Endothelial cell of umbilical vein (primary cell): ENCODE measurements around the gene KRTAP5-1. TPM values are rescaled to one million over a fixed set of nuclear protein-coding genes. Genes with fewer than 3 reads are reported as not detected.

Source experiments
- BruUV-seq: library from RNA; stranded (reverse); fragments of 400-500 nt; replicated peaks from 2 replicates; lab custom pipeline; 2021; lab: Mats Ljungman, UMichigan
- CTCF ChIA-PET: fragments of 300-600, 350-600 bp; sonication (Branson Sonifier 250); formaldehyde crosslinking; loops from one replicate; lab custom pipeline; 2021; ENCODE audit warnings: antibody characterized with exemption, inconsistent platforms; lab: Charles Lee
- POLR2A ChIA-PET: fragments of 300-600, 350-600 bp; sonication (Branson Sonifier 250); formaldehyde crosslinking; loops from one replicate; lab custom pipeline; 2021; ENCODE audit warnings: antibody characterized with exemption, inconsistent platforms; lab: Charles Lee
- DNase-seq: peaks from one replicate; pipeline ENCODE4 v3.0.0-alpha.2; 2011; ENCODE audit warnings: low read depth, low spot score
- FAIRE-seq: peaks from 2 replicates; lab custom pipeline; 2011; peaks lifted over from hg19 to GRCh38; lab: Jason Lieb, UNC
- H2AFZ ChIP-seq: 2 replicates; pipeline ENCODE4 v1.6.0; 2012; ENCODE audit warnings: low read depth, low read length, control low read depth, inconsistent platforms
- H3K27ac ChIP-seq: 2 replicates; pipeline ENCODE4 v1.5.1; 2011; ENCODE audit warnings: low read depth, mild to moderate bottlenecking, control low read depth, low read length, moderate library complexity; ENCODE audit not compliant: insufficient read depth
- H3K27me3 ChIP-seq, 2 experiments: 2 replicates each; pipeline versions ENCODE4 v1.6.0 to v1.6.1; 2011; ENCODE audit warnings: low read length in 2 of 2, mixed read lengths in 1 of 2; ENCODE audit not compliant: control insufficient read depth in 2 of 2, insufficient read depth in 2 of 2
- H3K36me3 ChIP-seq, 2 experiments: 2 replicates in 1 of 2; 3 replicates in 1 of 2; pipeline ENCODE4 v1.5.1; 2011; ENCODE audit warnings: low read length in 2 of 2, mild to moderate bottlenecking in 1 of 2, moderate library complexity in 1 of 2; ENCODE audit not compliant: control insufficient read depth in 2 of 2, insufficient read depth in 2 of 2; ENCODE audit errors: extremely low read depth in 1 of 2
- H3K4me1 ChIP-seq: 3 replicates; pipeline ENCODE4 v1.5.1; 2011; ENCODE audit warnings: mild to moderate bottlenecking, low read length; ENCODE audit not compliant: control insufficient read depth, insufficient read depth; ENCODE audit errors: extremely low read depth
- H3K4me2 ChIP-seq: 2 replicates; pipeline ENCODE4 v1.6.1; 2011; ENCODE audit warnings: low read length, control low read depth, mixed read lengths; ENCODE audit not compliant: insufficient read depth
- H3K4me3 ChIP-seq, 3 experiments: fragments of 200-600 bp in 1 of 3; sonication (generic), shearing (Covaris generic) in 1 of 3; replicated peaks in 1 of 3; 2 replicates each; pipeline ENCODE4 v1.5.1; 2011 to 2016; ENCODE audit warnings: control low read depth in 3 of 3, low read length in 3 of 3, mild to moderate bottlenecking in 2 of 3, inconsistent platforms in 1 of 3, low read depth in 1 of 3, moderate library complexity in 1 of 3; ENCODE audit not compliant: insufficient read depth in 1 of 3
- H3K79me2 ChIP-seq: 2 replicates; pipeline ENCODE4 v1.6.0; 2012; ENCODE audit warnings: low read length, inconsistent platforms; ENCODE audit not compliant: control insufficient read depth, insufficient read depth
- H3K9ac ChIP-seq: replicated peaks from 2 replicates; pipeline ENCODE3; 2011; ENCODE audit warnings: low read length, control low read depth; ENCODE audit not compliant: insufficient read depth; ENCODE audit errors: extremely low read depth
- H3K9me1 ChIP-seq: replicated peaks from 3 replicates; pipeline ENCODE4 v1.6.0; 2011; ENCODE audit warnings: mild to moderate bottlenecking, low read length; ENCODE audit not compliant: control insufficient read depth, insufficient read depth; ENCODE audit errors: extremely low read depth
- H3K9me3 ChIP-seq: replicated peaks from 2 replicates; pipeline ENCODE4 v1.5.1; 2012; ENCODE audit warnings: low read length, inconsistent platforms; ENCODE audit not compliant: control insufficient read depth, insufficient read depth
- H4K20me1 ChIP-seq: replicated peaks from 2 replicates; pipeline ENCODE3; 2011; ENCODE audit warnings: mild to moderate bottlenecking, low read length; ENCODE audit not compliant: control insufficient read depth, insufficient read depth; ENCODE audit errors: extremely low read depth
- EZH2 ChIP-seq: IDR thresholded peaks from 2 replicates; pipeline ENCODE4 v1.6.1; 2012; ENCODE audit warnings: borderline replicate concordance, low read depth, mild to moderate bottlenecking, moderate library complexity, low read length, inconsistent platforms; ENCODE audit not compliant: severe bottlenecking
- FOS ChIP-seq: IDR thresholded peaks from 2 replicates; pipeline ENCODE4 v1.6.1; 2011; ENCODE audit warnings: mild to moderate bottlenecking, low read length, moderate library complexity, borderline replicate concordance; ENCODE audit not compliant: insufficient read depth
- GATA2 ChIP-seq: IDR thresholded peaks from 2 replicates; pipeline ENCODE4 v1.7.0; 2011; ENCODE audit warnings: low read depth, mild to moderate bottlenecking, moderate library complexity, mixed read lengths, low read length; ENCODE audit not compliant: insufficient read length, insufficient read depth
- JUN ChIP-seq: IDR thresholded peaks from 2 replicates; pipeline ENCODE4 v1.6.1; 2011; ENCODE audit warnings: borderline replicate concordance, low read depth; ENCODE audit not compliant: insufficient read length, insufficient read depth
- MYC ChIP-seq: IDR thresholded peaks from one replicate; pipeline ENCODE4 v1.6.1; 2011; ENCODE audit warnings: mild to moderate bottlenecking, low read depth, low read length
- POLR2A ChIP-seq: IDR thresholded peaks from 2 replicates; pipeline ENCODE4 v1.6.1; 2012; ENCODE audit warnings: low read depth, mild to moderate bottlenecking, control low read depth, low read length
- POLR2AphosphoS5 ChIP-seq: IDR thresholded peaks from 2 replicates; pipeline ENCODE4 v1.6.1; 2012; ENCODE audit warnings: low read depth, mild to moderate bottlenecking, control low read depth, low read length, moderate library complexity; ENCODE audit not compliant: insufficient read depth
- dilution Hi-C: fragments of 300-500 bp; cut with MboI; formaldehyde crosslinking; loops from one replicate; pipeline ENCODE4 v1.15.0; 2019; ENCODE audit warnings: low sequenced_read_pairs; ENCODE audit not compliant: extremely low pct_ligation_motif_present
- intact Hi-C: fragments of 100-400 bp; cut with micrococcal nuclease; formaldehyde crosslinking; loops from one replicate; pipeline ENCODE4 v1.10.0; 2022
- polyA plus RNA-seq, 4 experiments: library from polyadenylated mRNA; depleted of rRNA in 3 of 4; stranded (reverse) in 3 of 4; unstranded in 1 of 4; fragments of >200 nt; gene quantifications; 2 replicates each; pipeline versions ENCODE4 v1.2.1 to v1.2.3, GENCODE V29; 2011 to 2012; ENCODE audit warnings: missing spikeins in 1 of 4
- total RNA-seq: library from RNA; stranded (reverse); gene quantifications from 2 replicates; pipeline ENCODE4 v1.2.3, GENCODE V29; 2021
- TF ChIP-seq, protein P1 (sequence below): IDR thresholded peaks from 2 replicates; pipeline ENCODE4 v1.6.1; 2011; ENCODE audit not compliant: insufficient read depth, insufficient read length
- TF ChIP-seq, protein P2 (sequence below), 2 donors: IDR thresholded peaks; 1 replicate in 1 of 2; 2 replicates in 1 of 2; pipeline ENCODE4 v1.5.1; 2011; ENCODE audit warnings: low read length in 2 of 2, mild to moderate bottlenecking in 2 of 2, moderate library complexity in 2 of 2, control low read depth in 1 of 2, inconsistent platforms in 1 of 2, low read depth in 1 of 2; ENCODE audit not compliant: insufficient read depth in 1 of 2; ENCODE audit errors: extremely low read depth in 1 of 2

The KRTAP5-1 gene
- total and polyA plus RNA-seq, 2 donors (not counting 3 experiments of a cell fraction or from before 2014, with no cell fraction given), result not detected

- no peak overlapping the region for H3K27ac ChIP-seq
- no peak for DNase-seq
- H3K79me2 ChIP-seq, result no peaks in the 10 kb centered on the region
- no peak for FAIRE-seq
- no peak overlapping the region for H3K4me3 ChIP-seq
- H4K20me1 ChIP-seq, result no peaks in the 10 kb centered on the region
- H3K27me3 ChIP-seq, result peaks cover 0 to 10% of the 10 kb centered on the region in 2 experiments
- no peaks in the 10 kb centered on the region for H3K9me1 ChIP-seq
- dilution Hi-C loops (no loop called here), intact Hi-C loops (no loop called here)
- TF ChIP-seq MYC (no peak), EZH2 (no peak), GATA2 (no peak), POLR2A (no peak), POLR2AphosphoS5 (no peak), JUN (no peak), FOS (no peak)
- TF ChIP-seq, protein P1, sequence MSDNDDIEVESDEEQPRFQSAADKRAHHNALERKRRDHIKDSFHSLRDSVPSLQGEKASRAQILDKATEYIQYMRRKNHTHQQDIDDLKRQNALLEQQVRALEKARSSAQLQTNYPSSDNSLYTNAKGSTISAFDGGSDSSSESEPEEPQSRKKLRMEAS, result no peak
- TF ChIP-seq, protein P2, sequence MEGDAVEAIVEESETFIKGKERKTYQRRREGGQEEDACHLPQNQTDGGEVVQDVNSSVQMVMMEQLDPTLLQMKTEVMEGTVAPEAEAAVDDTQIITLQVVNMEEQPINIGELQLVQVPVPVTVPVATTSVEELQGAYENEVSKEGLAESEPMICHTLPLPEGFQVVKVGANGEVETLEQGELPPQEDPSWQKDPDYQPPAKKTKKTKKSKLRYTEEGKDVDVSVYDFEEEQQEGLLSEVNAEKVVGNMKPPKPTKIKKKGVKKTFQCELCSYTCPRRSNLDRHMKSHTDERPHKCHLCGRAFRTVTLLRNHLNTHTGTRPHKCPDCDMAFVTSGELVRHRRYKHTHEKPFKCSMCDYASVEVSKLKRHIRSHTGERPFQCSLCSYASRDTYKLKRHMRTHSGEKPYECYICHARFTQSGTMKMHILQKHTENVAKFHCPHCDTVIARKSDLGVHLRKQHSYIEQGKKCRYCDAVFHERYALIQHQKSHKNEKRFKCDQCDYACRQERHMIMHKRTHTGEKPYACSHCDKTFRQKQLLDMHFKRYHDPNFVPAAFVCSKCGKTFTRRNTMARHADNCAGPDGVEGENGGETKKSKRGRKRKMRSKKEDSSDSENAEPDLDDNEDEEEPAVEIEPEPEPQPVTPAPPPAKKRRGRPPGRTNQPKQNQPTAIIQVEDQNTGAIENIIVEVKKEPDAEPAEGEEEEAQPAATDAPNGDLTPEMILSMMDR (IDR thresholded peaks at IDR 0.05; ENCODE audit: extremely low read depth in 1 of 2, insufficient read depth in 1 of 2, low read depth in 1 of 2, low read length in 2 of 2), result no peak
- ChIA-PET POLR2A (no interaction called here), CTCF (interaction anchor here (0.8 to 4.3 kb wide), 11 partner anchors 7 to 520 kb away, joined by 3 to 25 read pairs (median 5); no protein-coding TSS in a partner anchor)
- no peak overlapping the region for H3K9ac ChIP-seq
- BruUV-seq, result no TSS peak
- no peak overlapping the region for H2AFZ ChIP-seq
- no peak overlapping the region for H3K4me2 ChIP-seq
- H3K9me3 ChIP-seq, result no peaks in the 10 kb centered on the region
- no peaks in the 10 kb centered on the region for H3K4me1 ChIP-seq
- no peaks in the 10 kb centered on the region for H3K36me3 ChIP-seq
Measured at GRCh38 chr11:1632053-1632714, 47.1 kb upstream of the KRTAP5-1 start.
